OCI-LY7 (cell line): ENCODE data around the gene DNER. TPM values are rescaled to one million over a fixed set of nuclear protein-coding genes. Genes with fewer than 3 reads are reported as not detected.

Experiments
- BruUV-seq: library from RNA; stranded (reverse); fragments of 400-500 nt; replicated peaks from 2 replicates; lab custom pipeline; 2021; lab: Mats Ljungman, UMichigan
- CTCF ChIA-PET: fragments of 300-600 bp; sonication (Branson Sonifier 250); formaldehyde crosslinking; loops from one replicate; lab custom pipeline; 2022; ENCODE audit warnings: antibody characterized with exemption; ENCODE audit not compliant: unreplicated experiment; lab: Charles Lee
- POLR2A ChIA-PET: fragments of 300-600 bp; sonication (Branson Sonifier 250); formaldehyde crosslinking; loops from one replicate; lab custom pipeline; 2022; ENCODE audit warnings: antibody characterized with exemption; lab: Charles Lee
- DNase-seq: peaks from one replicate; pipeline ENCODE4 v3.0.0-alpha.2; 2015; ENCODE audit warnings: low spot score
- H2AFZ ChIP-seq: fragments of 200-600 bp; sonication (generic), shearing (Covaris generic); 2 replicates; pipeline ENCODE4 v1.6.1; 2014; ENCODE audit warnings: mild to moderate bottlenecking, antibody characterized with exemption, low read length, moderate library complexity
- H3K27ac ChIP-seq: fragments of 200-600 bp; sonication (generic); 2 replicates; pipeline ENCODE4 v1.5.1; 2014; ENCODE audit warnings: mixed run types, low read depth, mild to moderate bottlenecking, moderate library complexity, low read length, inconsistent platforms; ENCODE audit not compliant: poor library complexity, severe bottlenecking
- H3K36me3 ChIP-seq: fragments of 200-600 bp; sonication (generic); 2 replicates; pipeline ENCODE4 v1.6.1; 2014; ENCODE audit warnings: mild to moderate bottlenecking, antibody characterized with exemption, low read length, moderate library complexity, mixed read lengths; ENCODE audit not compliant: insufficient read depth
- H3K4me1 ChIP-seq: fragments of 200-600 bp; sonication (generic); 2 replicates; pipeline ENCODE4 v1.5.1; 2014; ENCODE audit warnings: mild to moderate bottlenecking, low read length; ENCODE audit not compliant: insufficient read depth, poor library complexity, severe bottlenecking
- H3K4me2 ChIP-seq: fragments of 200-600 bp; sonication (generic); 2 replicates; pipeline ENCODE4 v1.6.1; 2014; ENCODE audit warnings: mild to moderate bottlenecking, low read length
- H3K4me3 ChIP-seq: fragments of 200-600 bp; sonication (generic); 2 replicates; pipeline ENCODE4 v1.5.1; 2014; ENCODE audit warnings: mild to moderate bottlenecking, low read depth, low read length; ENCODE audit not compliant: poor library complexity, severe bottlenecking
- H3K79me2 ChIP-seq: fragments of 200-600 bp; sonication (generic); 2 replicates; pipeline ENCODE4 v1.6.1; 2016; ENCODE audit warnings: low read depth, mild to moderate bottlenecking, low read length, moderate library complexity, mixed read lengths; ENCODE audit not compliant: insufficient read depth
- H3K9me2 ChIP-seq: fragments of 200-600 bp; sonication (generic); 2 replicates; pipeline ENCODE4 v1.6.1; 2016; ENCODE audit warnings: mild to moderate bottlenecking, low read length, mixed read lengths; ENCODE audit not compliant: insufficient read depth
- H3K9me3 ChIP-seq: fragments of 200-600 bp; sonication (generic); 2 replicates; pipeline ENCODE4 v1.6.1; 2014; ENCODE audit warnings: mild to moderate bottlenecking, mixed run types, low read length, mixed read lengths
- H4K20me1 ChIP-seq: fragments of 200-600 bp; sonication (generic); 2 replicates; pipeline ENCODE4 v1.6.1; 2014; ENCODE audit warnings: mild to moderate bottlenecking, antibody characterized with exemption, low read length, moderate library complexity, mixed read lengths; ENCODE audit not compliant: insufficient read depth
- CTCF ChIP-seq: fragments of 200-600 bp; sonication (generic); conservative IDR thresholded peaks from 2 replicates; pipeline ENCODE4 v1.5.1; 2014; ENCODE audit warnings: mild to moderate bottlenecking, antibody characterized with exemption, low read length, moderate library complexity, mixed read lengths
- EZH2phosphoT487 ChIP-seq: fragments of 200-600 bp; sonication (generic); IDR thresholded peaks from 2 replicates; pipeline ENCODE4 v1.6.1; 2018; ENCODE audit warnings: low read depth, borderline replicate concordance, mild to moderate bottlenecking, mixed run types, antibody characterized with exemption, low read length, moderate library complexity, mixed read lengths
- intact Hi-C: fragments of 100-400 bp; cut with micrococcal nuclease; formaldehyde crosslinking; loops from one replicate; pipeline ENCODE4 v1.10.0; 2022; ENCODE audit not compliant: unreplicated experiment
- total RNA-seq, 2 experiments: library from RNA; depleted of rRNA in 1 of 2; stranded (reverse); fragments of >200 nt in 1 of 2; shearing (Covaris generic) in 1 of 2; gene quantifications; 2 replicates each; pipeline ENCODE4 v1.2.3, GENCODE V29; 2014 to 2022

The DNER gene
- total RNA-seq, 2 experiments from 2014 or later = not detected

GRCh38 chr2:229740279-229740678 lies 25.9 kb upstream of the DNER start:
- Histone ChIP-seq H4K20me1 (no peaks in the 10 kb centered on the region), H3K36me3 (no peaks in the 10 kb centered on the region), H3K9me3 (peaks cover 20% of the 10 kb centered on the region; the same call in 1 of the 2 replicates), H3K4me3 (no peak overlapping the region), H3K79me2 (no peaks in the 10 kb centered on the region), H3K4me2 (no peak overlapping the region), H3K4me1 (no peaks in the 10 kb centered on the region), H2AFZ (no peak overlapping the region), H3K27ac (no peak overlapping the region), H3K9me2 (no peaks in the 10 kb centered on the region)
- DNase-seq = no peak
- POLR2A ChIA-PET = interaction anchor here (0.6 to 0.9 kb wide), 2 partner anchors 49 to 708 kb away, joined by 3 to 4 read pairs; no protein-coding TSS in a partner anchor
- BruUV-seq = no TSS peak
- CTCF ChIA-PET = no interaction called here
- intact Hi-C loops = no loop called here
- TF ChIP-seq EZH2phosphoT487 = no peak
- TF ChIP-seq CTCF = no peak

GRCh38 chr2:229738024-229738625 lies 23.8 kb upstream of the DNER start:
- H3K79me2 ChIP-seq = no peaks in the 10 kb centered on the region
- no peak overlapping the region for H3K4me2 ChIP-seq
- peaks cover 20% of the 10 kb centered on the region; the same call in 1 of the 2 replicates for H3K9me3 ChIP-seq
- no peak overlapping the region for H3K27ac ChIP-seq
- ChIA-PET POLR2A (interaction anchor here (0.6 kb wide), 1 partner anchor 1505 kb away, joined by 3 read pairs; no protein-coding TSS in a partner anchor), CTCF (no interaction called here)
- H3K9me2 ChIP-seq = no peaks in the 10 kb centered on the region
- TF ChIP-seq EZH2phosphoT487 (no peak), CTCF (no peak)
- DNase-seq = no peak
- no peak overlapping the region for H3K4me3 ChIP-seq
- H3K4me1 ChIP-seq = no peaks in the 10 kb centered on the region
- H3K36me3 ChIP-seq = no peaks in the 10 kb centered on the region
- no peaks in the 10 kb centered on the region for H4K20me1 ChIP-seq
- no peak overlapping the region for H2AFZ ChIP-seq
- intact Hi-C loops = no loop called here
- no TSS peak for BruUV-seq

- no peak for TF ChIP-seq CTCF
- TF ChIP-seq EZH2phosphoT487 = no peak
- ChIA-PET CTCF (no interaction called here), POLR2A (no interaction called here)
- intact Hi-C loops = no loop called here
- Histone ChIP-seq H3K79me2 (no peaks in the 10 kb centered on the region), H3K4me2 (no peak overlapping the region), H3K4me3 (no peak overlapping the region), H3K9me2 (no peaks in the 10 kb centered on the region), H2AFZ (no peak overlapping the region), H3K27ac (no peak overlapping the region), H4K20me1 (no peaks in the 10 kb centered on the region), H3K4me1 (no peaks in the 10 kb centered on the region), H3K36me3 (no peaks in the 10 kb centered on the region), H3K9me3 (peaks cover 20% of the 10 kb centered on the region; the same call in 1 of the 2 replicates)
- BruUV-seq = no TSS peak
- no peak for DNase-seq
Observed at GRCh38 chr2:229734410-229734809, 20.1 kb upstream of the DNER start.
